Astrocyte of the cerebellum (primary cell): ENCODE results near the gene FEN1.

Experiments
- DNase-seq: peaks from one replicate; pipeline ENCODE4 v3.0.0-alpha.2; 2011; ENCODE audit warnings: low read depth
- H3K4me3 ChIP-seq: 2 replicates; pipeline ENCODE4 v1.5.1; 2011; ENCODE audit warnings: mild to moderate bottlenecking, low read depth, low read length, moderate library complexity
- CTCF ChIP-seq: IDR thresholded peaks from 2 replicates; pipeline ENCODE4 v1.5.1; 2012; ENCODE audit warnings: low read length, low read depth, moderate library complexity, mild to moderate bottlenecking; ENCODE audit errors: missing control alignments
- in situ Hi-C: cut with HindIII; loops from 2 replicates; pipeline ENCODE4 v1.10.0; 2017; ENCODE audit warnings: low sequenced_read_pairs

The FEN1 gene

GRCh38 chr11:61760946-61761345 lies 31.8 kb upstream of the FEN1 start:
- no peak for DNase-seq
- H3K4me3 ChIP-seq: no peak overlapping the region
- in situ Hi-C loops: no loop called here
- TF ChIP-seq CTCF: no peak

GRCh38 chr11:61761440-61762222 lies 31.1 kb upstream of the FEN1 start:
- no peak for TF ChIP-seq CTCF
- in situ Hi-C loops: no loop called here
- no peak for DNase-seq
- no peak overlapping the region for H3K4me3 ChIP-seq

GRCh38 chr11:61762223-61762615 lies 30.5 kb upstream of the FEN1 start:
- in situ Hi-C loops: no loop called here
- TF ChIP-seq CTCF: no peak
- DNase-seq: no peak
- no peak overlapping the region for H3K4me3 ChIP-seq

GRCh38 chr11:61762798-61763197 lies 29.9 kb upstream of the FEN1 start:
- no peak for DNase-seq
- in situ Hi-C loops: no loop called here
- no peak for TF ChIP-seq CTCF
- H3K4me3 ChIP-seq: no peak overlapping the region

GRCh38 chr11:61763930-61764605 lies 28.6 kb upstream of the FEN1 start:
- no peak for TF ChIP-seq CTCF
- in situ Hi-C loops: no loop called here
- H3K4me3 ChIP-seq: no peak overlapping the region
- DNase-seq: no peak

GRCh38 chr11:61764606-61765260 lies 28.0 kb upstream of the FEN1 start:
- in situ Hi-C loops: no loop called here
- TF ChIP-seq CTCF: peak; percentile 6
- no peak for DNase-seq
- H3K4me3 ChIP-seq: no peak overlapping the region
